Right renal cortex interstitium (tissue), 3 donors: ENCODE data around the gene DSG4. TPM values are rescaled to one million over a fixed set of nuclear protein-coding genes. Genes with fewer than 3 reads are reported as not detected.

Source experiments
- DNase-seq, 3 donors: peaks; one replicate each; pipeline ENCODE4 v3.0.0-alpha.2; 2013; ENCODE audit warnings: low read depth in 3 of 3, low spot score in 2 of 3
- polyA plus RNA-seq, 3 donors: library from polyadenylated mRNA; unstranded; fragments of 120-200 nt; gene quantifications; one replicate each; pipeline ENCODE4 v1.2.1, GENCODE V29; 2013; ENCODE audit not compliant: insufficient read length in 3 of 3

The DSG4 gene
- polyA plus RNA-seq, 3 donors, result 0.03 TPM; not detected in 1

DNA sequence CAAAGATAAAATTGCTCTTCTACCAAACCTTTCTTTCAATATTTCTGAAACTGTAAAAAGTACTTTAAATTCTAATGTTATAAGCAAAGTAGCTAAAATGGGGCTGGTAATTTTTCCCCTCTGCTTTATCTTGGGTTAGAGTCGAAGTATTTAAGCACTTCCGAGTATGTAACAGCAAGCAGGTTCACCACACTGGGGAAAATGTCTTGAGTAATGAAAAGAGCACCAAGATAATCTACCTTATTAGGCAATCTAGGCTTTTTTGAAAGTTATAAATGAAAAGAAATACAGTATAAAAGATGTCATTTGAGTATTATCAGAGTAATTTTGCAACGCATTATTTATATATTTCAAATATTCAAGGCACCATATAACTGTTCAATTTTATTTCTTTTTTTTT is 70.3 kb downstream of the DSG4 start:
- DNase-seq, result no peak

DNA sequence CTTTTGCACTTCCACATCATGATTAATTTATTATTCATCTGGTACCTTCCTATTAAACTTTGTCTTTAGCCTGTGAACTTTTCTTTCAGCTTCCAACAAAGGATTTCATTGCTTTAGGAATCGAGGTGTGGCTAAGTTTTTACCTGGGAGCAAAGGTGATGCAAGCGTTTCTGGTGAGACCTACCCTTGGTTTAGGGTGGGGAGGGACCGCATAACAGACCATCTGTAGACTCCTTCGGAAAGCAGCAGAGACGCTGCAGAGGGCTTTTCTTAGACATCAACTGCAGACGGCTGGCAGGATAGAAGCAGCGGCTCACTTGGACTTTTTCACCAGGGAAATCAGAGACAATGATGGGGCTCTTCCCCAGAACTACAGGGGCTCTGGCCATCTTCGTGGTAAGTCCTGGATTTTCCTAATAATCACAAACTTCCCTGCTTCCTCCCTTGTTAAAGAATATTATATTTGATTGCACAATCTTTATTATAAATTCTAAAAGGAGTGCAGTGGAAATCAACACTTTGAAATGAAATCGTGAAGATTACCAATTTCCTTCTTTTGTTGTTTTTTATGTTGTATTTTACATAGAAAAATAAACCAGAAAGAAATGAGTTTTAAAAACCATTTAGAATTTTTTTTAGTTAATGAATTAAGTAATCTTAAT is 71.1 kb downstream of the DSG4 start, which contains the start of gene DSG3:
TSS of gene DSG3 (plus strand) at position 212 of the 662 bp plus-strand sequence. CDS start at position 349, 137 bp downstream.
- no peak for DNase-seq

DNA sequence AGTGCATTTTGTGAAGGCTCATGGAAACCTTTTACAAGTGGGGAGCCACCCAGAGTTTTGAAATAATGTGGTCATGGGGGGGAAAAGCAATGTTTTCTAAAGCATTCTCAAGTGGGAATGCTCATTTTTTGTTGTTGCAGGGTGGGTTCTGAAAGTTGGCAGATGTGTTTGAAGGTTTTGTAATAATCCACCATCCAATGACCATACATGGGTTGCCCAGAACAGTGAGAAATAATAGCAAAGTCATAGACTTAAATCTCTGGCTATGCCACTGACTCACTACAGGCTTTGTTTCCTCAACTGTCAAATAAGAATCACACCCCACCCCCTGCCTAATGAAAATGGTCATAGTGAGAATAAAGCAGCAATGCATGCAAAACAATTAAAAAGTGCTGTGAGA is 73.8 kb downstream of the DSG4 start:
- DNase-seq, result no peak

DNA sequence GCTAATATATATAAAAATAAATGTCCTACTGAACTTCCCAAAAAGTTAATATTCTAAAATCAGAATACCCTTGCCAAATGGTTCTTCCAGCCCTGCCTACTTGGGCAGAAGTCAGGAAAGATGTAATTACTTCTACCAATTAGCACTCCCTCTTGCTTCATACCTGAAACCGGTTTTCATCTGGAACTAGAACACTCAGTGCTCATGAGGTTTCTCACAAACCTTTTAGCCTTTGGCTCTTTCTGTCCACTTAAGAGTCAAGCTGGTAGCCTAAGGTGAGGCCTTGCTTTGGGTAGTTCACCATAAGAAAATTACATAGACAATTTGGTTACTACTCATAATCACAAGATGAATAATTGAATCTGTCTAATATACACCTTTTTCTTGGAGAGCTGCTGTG is 75.0 kb downstream of the DSG4 start:
- DNase-seq, result no peak

DNA sequence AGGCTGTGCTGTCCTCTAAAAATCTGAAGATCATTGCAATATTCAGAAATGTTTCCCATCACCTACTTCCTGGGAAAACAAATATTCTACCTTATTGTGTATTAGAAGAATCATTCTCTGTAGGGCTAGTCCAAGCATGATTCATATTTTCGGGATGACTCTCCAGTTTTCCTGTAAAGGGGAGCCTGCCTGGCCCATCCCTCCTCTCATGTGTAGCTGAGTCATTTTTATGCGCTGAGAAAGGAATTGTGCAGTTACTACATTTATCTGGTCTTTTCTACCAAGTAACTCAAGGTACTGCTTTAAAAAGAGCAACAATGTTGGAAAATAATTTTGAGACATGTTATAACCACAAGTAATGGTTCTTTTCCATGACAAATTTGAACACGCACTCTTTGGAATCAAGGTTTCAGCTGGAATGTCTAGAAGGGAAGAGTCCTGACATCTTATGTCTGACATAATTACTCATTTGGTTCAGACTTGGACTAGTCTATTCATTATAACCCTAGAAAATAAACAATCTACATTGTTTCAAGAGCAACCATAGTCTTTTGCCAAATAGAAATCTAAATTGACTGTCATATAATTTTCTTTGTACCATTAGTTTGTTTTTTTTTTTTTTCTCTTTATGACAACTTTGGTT is 77.6 kb downstream of the DSG4 start:
- DNase-seq, result no peak

Other genes starting within 250 kb of the DSG4 start
- 1 to 10 TPM; 2.0 to 3.0 (median 2.0) TPM for gene DSC1, start 213.9 kb upstream of the DSG4 start, polyA plus RNA-seq
- under 1 TPM; 0.06 to 0.11 (median 0.07) TPM for gene DSG1, start 58.6 kb upstream of the DSG4 start, polyA plus RNA-seq
- gene DSG3, start 71.0 kb downstream of the DSG4 start, polyA plus RNA-seq, result not detected
- 10 to 100 TPM; 56.1 to 60.3 (median 57.5) TPM for gene DSG2, start 121.4 kb downstream of the DSG4 start, polyA plus RNA-seq
- 1 to 10 TPM in 1 of 3 donors, under 1 TPM in 2; 0.25 to 1.1 (median 0.71) TPM for gene TTR, start 215.1 kb downstream of the DSG4 start, polyA plus RNA-seq